Adrenal gland (tissue), 12 donors: ENCODE data around the gene ZC3H11A. TPM values are rescaled to one million over a fixed set of nuclear protein-coding genes. Genes with fewer than 3 reads are reported as not detected.

ENCODE experiments used
- DNase-seq, 7 donors: peaks; one replicate each; pipeline ENCODE4 v3.0.0-alpha.2; 2019 to 2020
- H3K27ac ChIP-seq, 5 donors: fragments of 200-600 bp; sonication (generic) in 4 of 5; 1 replicate in 3 of 5; 2 replicates in 2 of 5; pipeline versions ENCODE4 v1.5.1 to v1.8.0; 2016 to 2020; ENCODE audit warnings: mild to moderate bottlenecking in 1 of 5
- H3K27me3 ChIP-seq: fragments of 200-600 bp; 2 replicates; pipeline ENCODE4 v1.8.0; 2021
- H3K36me3 ChIP-seq, 2 donors: fragments of 200-600 bp; replicated peaks in 1 of 2; 1 replicate in 1 of 2; 2 replicates in 1 of 2; pipeline versions ENCODE4 v1.5.1 to v1.8.0; 2018 to 2022
- H3K4me1 ChIP-seq, 2 donors: fragments of 200-600 bp; replicated peaks in 1 of 2; 1 replicate in 1 of 2; 2 replicates in 1 of 2; pipeline versions ENCODE4 v1.5.1 to v1.8.0; 2018 to 2021
- H3K4me3 ChIP-seq, 4 donors: fragments of 200-600 bp; sonication (generic) in 3 of 4; one replicate each; pipeline ENCODE4 v1.5.1; 2016 to 2018
- H3K9me3 ChIP-seq, 3 donors: fragments of 200-600 bp; sonication (generic) in 1 of 3; replicated peaks in 1 of 3; 1 replicate in 2 of 3; 2 replicates in 1 of 3; pipeline versions ENCODE4 v1.5.1 to v1.8.0; 2016 to 2021
- CTCF ChIP-seq, 6 experiments: fragments of 450-650 bp in 4 of 6; fragments of 200-600 bp in 2 of 6; sonication (generic) in 1 of 6; IDR thresholded peaks; 1 replicate in 5 of 6; 2 replicates in 1 of 6; pipeline versions ENCODE4 v1.5.1 to v1.8.0; 2016 to 2021; ENCODE audit warnings: antibody characterized with exemption in 6 of 6, mild to moderate bottlenecking in 2 of 6, moderate library complexity in 1 of 6
- POLR2A ChIP-seq, 2 donors: fragments of 450-650 bp; IDR thresholded peaks; one replicate each; pipeline ENCODE4 v1.6.1; 2017; ENCODE audit warnings: antibody characterized with exemption in 2 of 2, mild to moderate bottlenecking in 2 of 2, moderate library complexity in 1 of 2
- WGBS, 4 donors: extraction: QIAGEN DNeasy Blood & Tissue Kit in 2 of 4; methylation state at CpG; one replicate each; pipeline versions ENCODE4 v1.1.5 to v1.1.7; 2013 to 2017; 5-methylcytosine and 5-hydroxymethylcytosine counted together
- intact Hi-C, 2 donors: fragments of 100-400 bp; cut with DNase I; formaldehyde crosslinking; loops; one replicate each; pipeline versions ENCODE4 v1.14.1 to v1.15.0; 2022 to 2023
- polyA plus RNA-seq, 3 donors: library from polyadenylated mRNA; stranded (reverse); fragments of 200-250 nt in 2 of 3; fragments of 350-450 nt in 1 of 3; fragmentation: Illumina TruSeq in 1 of 3; extraction: RNeasy Lipid Tissue Mini Kit (QIAGEN cat#74804) in 1 of 3; gene quantifications; one replicate each; pipeline ENCODE4 v1.2.3, GENCODE V29; 2013 to 2014
- small RNA-seq, 2 donors: library from RNA; depleted of rRNA; stranded (forward); fragments of <200 nt; gene quantifications; one replicate each; pipeline ENCODE3, GENCODE V24; 2016
- total RNA-seq, 9 donors: library from RNA; depleted of rRNA in 4 of 9; stranded (reverse); fragments of >200 nt in 4 of 9; fragments of 120-200 nt in 1 of 9; fragmentation: NEBNext Ultra II Directional in 1 of 9; extraction: Animal tissue kit (Norgen Biotek cat#: 25700) in 1 of 9; gene quantifications; one replicate each; pipeline versions ENCODE4 v1.1.0 to v1.2.4, GENCODE V29; 2013 to 2023
- donor health status: healthy with polysubstance abuse.
- donor health status: Bipolar disorder and iron deficiency.
- donor health status: DM: yes; HTN: yes; CAD: no.
- donor health status: DM: no; HTN: no; CAD: no.
- donor health status: DM: no; HTN: no; CAD: no.
- donor health status: DM: yes; HTN: yes; CAD: no.

ZC3H11A gene
- total and polyA plus RNA-seq, 12 donors, result 45.7 to 108 (median 75.8) TPM

- intact Hi-C loops, result no loop called here
- Histone ChIP-seq H3K27ac (no peak overlapping the region), H3K27me3 (no peaks in the 10 kb centered on the region), H3K36me3 (peaks cover 0 to 54% of the 10 kb centered on the region in 2 donors), H3K4me1 (no peaks in the 10 kb centered on the region), H3K9me3 (no peaks in the 10 kb centered on the region), H3K4me3 (no peak overlapping the region)
- DNase-seq, result no peak
- WGBS, 4 donors, result 83 to 91% (median 87%) methylated on average over 2 of the region's 2 CpGs
- no peak for TF ChIP-seq CTCF (IDR thresholded peaks at IDR 0.05)
These were observed 47.1 kb downstream of the ZC3H11A start for GRCh38 chr1:203842559-203842876.

- Histone ChIP-seq H3K9me3 (no peaks in the 10 kb centered on the region), H3K4me3 (no peak overlapping the region), H3K36me3 (peaks cover 0 to 54% of the 10 kb centered on the region in 2 donors), H3K27me3 (no peaks in the 10 kb centered on the region), H3K4me1 (no peaks in the 10 kb centered on the region), H3K27ac (no peak overlapping the region)
- intact Hi-C loops, result no loop called here
- no peak for DNase-seq
- TF ChIP-seq CTCF (IDR thresholded peaks at IDR 0.05), result no peak
- no peak for TF ChIP-seq POLR2A (IDR thresholded peaks at IDR 0.05)
- WGBS, 4 donors, result 55 to 93% (median 80%) methylated on average over 1 of the region's 1 CpG
These were observed 48.0 kb downstream of the ZC3H11A start for GRCh38 chr1:203843435-203843834.

Small RNA genes within 50 kb of the gene (small RNA-seq; reads per million reads assigned to genes)
- gene ZC3H11A, result 0.59 to 1.0 reads per million in 2 donors

Other genes starting within 250 kb of the ZC3H11A start
- gene ATP2B4, start 168.8 kb upstream of the ZC3H11A start, total RNA-seq, result 100 to 1,000 TPM in 4 of 9 donors, 10 to 100 TPM in 5; 69.4 to 120 (median 92.5) TPM
- gene ATP2B4, start 168.8 kb upstream of the ZC3H11A start, polyA plus RNA-seq, result 100 to 1,000 TPM in 1 of 3 donors, 10 to 100 TPM in 2; 38.5 to 161 (median 42.8) TPM
- under 1 TPM in 6 of 9 donors, not detected in 3; 0.23 to 0.68 (median 0.37) TPM for gene LAX1, start 30.4 kb upstream of the ZC3H11A start, total RNA-seq
- under 1 TPM in 2 of 3 donors, not detected in 1; 0.24 to 0.66 TPM for gene LAX1, start 30.4 kb upstream of the ZC3H11A start, polyA plus RNA-seq
- 10 to 100 TPM; 12.0 to 42.1 (median 35.5) TPM for gene ZBED6, start within 50 bp of the ZC3H11A start, total RNA-seq
- gene ZBED6, start within 50 bp of the ZC3H11A start, polyA plus RNA-seq, result 10 to 100 TPM in 1 of 3 donors, 1 to 10 TPM in 1, under 1 TPM in 1; 0.40 to 13.1 (median 2.6) TPM
- 100 to 1,000 TPM in 2 of 9 donors, 10 to 100 TPM in 7; 30.1 to 141 (median 91.2) TPM for gene SNRPE, start 66.0 kb downstream of the ZC3H11A start, total RNA-seq
- 100 to 1,000 TPM in 1 of 3 donors, 10 to 100 TPM in 2; 54.5 to 146 (median 72.1) TPM for gene SNRPE, start 66.0 kb downstream of the ZC3H11A start, polyA plus RNA-seq